Naive B cell (primary cell): ENCODE data around the gene TAS1R3. TPM values are rescaled to one million over a fixed set of nuclear protein-coding genes. Genes with fewer than 3 reads are reported as not detected.

Experiments
- ATAC-seq, 2 donors: fragments of 150-1000 bp; cut with Tn5 transposase; 2 replicates each; pipeline ENCODE4 v1.10.0; 2021; ENCODE audit warnings: low read depth in 2 of 2, mild to moderate bottlenecking in 2 of 2, moderate library complexity in 2 of 2
- DNase-seq: peaks from one replicate; pipeline ENCODE4 v3.0.0; 2022
- H3K27ac Mint-ChIP-seq, 6 donors: one replicate each; pipeline ENCODE4 v1.8.0; 2020 to 2022; ENCODE audit warnings: mild to moderate bottlenecking in 6 of 6, mixed read lengths in 6 of 6, moderate library complexity in 5 of 6, inconsistent platforms in 2 of 6
- H3K27me3 Mint-ChIP-seq, 3 donors: one replicate each; pipeline ENCODE4 v1.8.0; 2021 to 2022; ENCODE audit warnings: mixed read lengths in 3 of 3, mild to moderate bottlenecking in 1 of 3
- H3K36me3 Mint-ChIP-seq, 2 donors: one replicate each; pipeline ENCODE4 v1.8.0; 2020 to 2022; ENCODE audit warnings: mixed read lengths in 2 of 2, inconsistent platforms in 1 of 2, mild to moderate bottlenecking in 1 of 2
- H3K4me1 Mint-ChIP-seq, 3 donors: one replicate each; pipeline ENCODE4 v1.8.0; 2020 to 2022; ENCODE audit warnings: mixed read lengths in 3 of 3, inconsistent platforms in 1 of 3, mild to moderate bottlenecking in 1 of 3, moderate library complexity in 1 of 3
- H3K4me3 Mint-ChIP-seq, 8 donors: one replicate each; pipeline ENCODE4 v1.8.0; 2020 to 2022; ENCODE audit warnings: mild to moderate bottlenecking in 8 of 8, mixed read lengths in 8 of 8, moderate library complexity in 8 of 8, inconsistent platforms in 2 of 8
- H3K9me3 Mint-ChIP-seq, 7 donors: one replicate each; pipeline ENCODE4 v1.8.0; 2020 to 2022; ENCODE audit warnings: mixed read lengths in 7 of 7, mild to moderate bottlenecking in 5 of 7, inconsistent platforms in 2 of 7, moderate library complexity in 1 of 7
- polyA plus RNA-seq, 6 donors: library from polyadenylated mRNA; unstranded; fragments of 300-500 nt; fragmentation: Illumina TruSeq; gene quantifications; one replicate each; pipeline ENCODE4 v1.2.3, GENCODE V29; 2021; ENCODE audit warnings: low read depth in 6 of 6

TAS1R3 gene
- under 1 TPM in 3 of 6 donors, not detected in 3; 0.28 to 0.44 (median 0.31) TPM for polyA plus RNA-seq

DNA sequence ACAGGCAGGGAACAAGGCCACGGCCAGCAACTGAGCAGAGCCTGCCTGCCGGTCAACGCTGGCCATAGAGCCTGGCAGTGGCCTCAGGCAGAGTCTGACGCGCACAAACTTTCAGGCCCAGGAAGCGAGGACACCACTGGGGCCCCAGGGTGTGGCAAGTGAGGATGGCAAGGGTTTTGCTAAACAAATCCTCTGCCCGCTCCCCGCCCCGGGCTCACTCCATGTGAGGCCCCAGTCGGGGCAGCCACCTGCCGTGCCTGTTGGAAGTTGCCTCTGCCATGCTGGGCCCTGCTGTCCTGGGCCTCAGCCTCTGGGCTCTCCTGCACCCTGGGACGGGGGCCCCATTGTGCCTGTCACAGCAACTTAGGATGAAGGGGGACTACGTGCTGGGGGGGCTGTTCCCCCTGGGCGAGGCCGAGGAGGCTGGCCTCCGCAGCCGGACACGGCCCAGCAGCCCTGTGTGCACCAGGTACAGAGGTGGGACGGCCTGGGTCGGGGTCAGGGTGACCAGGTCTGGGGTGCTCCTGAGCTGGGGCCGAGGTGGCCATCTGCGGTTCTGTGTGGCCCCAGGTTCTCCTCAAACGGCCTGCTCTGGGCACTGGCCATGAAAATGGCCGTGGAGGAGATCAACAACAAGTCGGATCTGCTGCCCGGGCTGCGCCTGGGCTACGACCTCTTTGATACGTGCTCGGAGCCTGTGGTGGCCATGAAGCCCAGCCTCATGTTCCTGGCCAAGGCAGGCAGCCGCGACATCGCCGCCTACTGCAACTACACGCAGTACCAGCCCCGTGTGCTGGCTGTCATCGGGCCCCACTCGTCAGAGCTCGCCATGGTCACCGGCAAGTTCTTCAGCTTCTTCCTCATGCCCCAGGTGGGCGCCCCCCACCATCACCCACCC, at the start of gene TAS1R3:
Gene TAS1R3, plus strand, starts transcription at position 213 of the 898 bp plus-strand sequence. Its CDS starts 66 bp downstream, at position 279.
- Mint-ChIP-seq H3K27me3 (no peaks in the 10 kb centered on the region), H3K27ac (peak within 1 kb of the TSS in 1 of 6 donors; percentile 41), H3K9me3 (no peaks in the 10 kb centered on the region), H3K4me3 (peak within 1 kb of the TSS in 1 of 8 donors; percentile 64), H3K36me3 (no peaks in the 10 kb centered on the region), H3K4me1 (peaks cover under 1 to 3% (median 3%) of the 10 kb centered on the region in 3 donors)
- DNase-seq (no peak), ATAC-seq (no peak)

DNA sequence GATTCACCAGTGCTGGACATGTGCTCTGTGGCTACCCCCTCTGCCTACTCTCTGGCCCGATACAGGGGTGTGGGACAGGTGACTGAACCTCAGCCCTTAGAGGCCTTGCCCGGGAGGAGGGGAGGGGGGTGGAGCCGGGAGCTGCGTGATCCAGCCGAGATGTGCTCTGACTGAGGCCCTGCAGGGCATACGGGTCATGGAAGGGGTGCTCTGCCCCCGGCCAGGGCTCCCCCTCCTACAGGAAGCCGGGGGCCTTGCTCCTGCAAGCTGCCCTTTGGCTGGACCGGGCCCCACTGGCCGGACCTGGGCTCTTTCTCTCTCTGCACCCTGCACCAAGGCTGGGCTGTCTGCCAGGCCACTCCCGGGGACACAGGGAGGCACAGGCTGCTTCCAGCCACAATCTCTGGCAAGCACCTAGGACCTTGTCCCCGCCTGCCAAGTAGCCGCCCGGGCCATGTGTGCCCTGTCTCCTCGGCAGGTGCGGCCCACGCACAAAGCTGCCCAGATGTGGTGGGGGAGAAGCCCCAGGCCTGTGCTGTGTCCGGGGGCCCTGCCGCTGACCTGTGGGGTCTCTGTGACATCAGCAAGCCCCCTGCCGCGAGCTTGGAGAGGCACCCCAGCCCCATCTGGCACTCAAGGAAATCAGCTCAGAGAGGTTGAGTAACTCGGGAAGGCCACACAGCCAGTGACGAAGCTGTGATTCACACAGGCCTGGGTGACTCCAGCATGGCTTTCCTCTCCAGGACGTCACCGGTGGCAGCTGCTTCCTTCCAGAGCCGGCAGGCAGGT, 49.4 kb upstream of the TAS1R3 start:
- Mint-ChIP-seq H3K4me3 (no peak overlapping the region), H3K27me3 (peaks cover 0 to 6% (median 0%) of the 10 kb centered on the region in 3 donors), H3K4me1 (peaks cover 0 to 6% (median 4%) of the 10 kb centered on the region in 3 donors), H3K9me3 (no peaks in the 10 kb centered on the region), H3K27ac (no peak overlapping the region), H3K36me3 (no peaks in the 10 kb centered on the region)
- DNase-seq (no peak), ATAC-seq (no peak)

DNA sequence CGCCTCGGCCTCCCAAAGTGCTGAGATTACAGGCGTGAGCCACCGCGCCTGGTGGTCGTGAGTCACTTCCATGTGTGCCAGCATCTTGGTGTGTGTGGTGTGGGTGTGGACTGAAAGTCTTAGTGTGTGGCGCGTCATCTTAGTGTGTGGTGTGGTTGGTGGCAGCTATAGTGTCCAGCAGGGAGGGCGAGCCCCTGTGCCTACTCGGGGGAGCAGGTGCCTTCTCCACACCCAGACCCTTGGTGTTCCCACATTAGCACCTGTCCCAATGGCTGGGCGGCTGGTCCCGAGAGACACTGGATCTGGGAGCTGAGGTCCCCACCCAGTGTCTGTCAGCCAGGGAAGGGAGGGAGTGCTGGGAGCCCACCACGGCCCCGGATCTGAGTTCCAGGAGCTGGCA, 48.1 kb upstream of the TAS1R3 start:
- Mint-ChIP-seq H3K36me3 (no peaks in the 10 kb centered on the region), H3K9me3 (no peaks in the 10 kb centered on the region), H3K27ac (peak overlapping the region in 1 of 6 donors; percentile 12), H3K27me3 (peaks cover 0 to 6% (median 0%) of the 10 kb centered on the region in 3 donors), H3K4me1 (peaks cover 0 to 6% (median 4%) of the 10 kb centered on the region in 3 donors), H3K4me3 (no peak overlapping the region)
- DNase-seq, result no peak
- no peak for ATAC-seq

- Mint-ChIP-seq H3K27ac (no peak overlapping the region), H3K27me3 (peaks cover 0 to 6% (median 0%) of the 10 kb centered on the region in 3 donors)
- peak in 1 of 2 donors; percentile 49 for ATAC-seq
These were observed 47.3 kb upstream of the TAS1R3 start for GRCh38 chr1:1283821-1284220.

DNA sequence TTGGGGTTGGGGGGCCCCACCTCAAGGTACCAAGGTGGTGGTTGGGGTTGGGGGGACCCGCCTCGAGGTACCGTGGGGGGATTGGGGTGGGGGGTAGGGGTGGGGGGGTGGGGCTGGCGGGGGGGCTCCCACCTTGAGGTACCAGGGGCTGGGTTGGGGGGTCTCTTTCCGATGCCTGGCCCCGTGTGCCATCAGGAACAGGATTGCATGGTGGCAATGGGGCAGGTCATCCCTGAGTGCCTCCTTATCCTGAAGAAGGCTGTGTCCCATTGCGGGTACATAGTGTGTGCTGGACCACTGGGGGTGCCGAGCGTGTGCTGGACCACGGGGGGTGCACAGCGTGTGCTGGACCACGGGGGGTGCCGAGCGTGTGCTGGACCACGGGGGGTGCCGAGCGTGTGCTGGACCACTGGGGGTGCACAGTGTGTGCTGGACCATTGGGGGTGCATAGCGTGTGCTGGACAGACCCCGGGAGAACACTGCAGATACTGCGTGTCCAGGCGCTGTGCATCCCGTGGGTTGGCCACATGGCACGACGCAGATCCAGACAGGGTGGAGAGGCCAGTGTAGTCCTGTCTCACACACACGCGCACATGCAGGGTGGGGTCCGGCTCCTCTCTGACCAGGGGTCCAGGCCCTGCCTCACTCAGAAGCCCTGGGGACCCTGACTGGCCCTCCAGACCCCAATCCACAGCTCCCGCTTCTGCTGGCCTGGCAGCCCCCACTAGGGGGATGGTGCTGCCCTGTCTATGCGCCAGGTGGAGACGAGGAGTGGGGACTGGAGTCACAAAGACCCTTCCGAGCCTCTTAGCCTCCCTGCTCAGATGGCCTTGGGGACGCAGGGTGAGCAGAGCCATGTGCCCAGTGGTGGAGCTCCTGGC, 46.6 kb upstream of the TAS1R3 start:
- Mint-ChIP-seq H3K36me3 (no peaks in the 10 kb centered on the region), H3K27ac (no peak overlapping the region), H3K27me3 (peaks cover 0 to 6% (median 0%) of the 10 kb centered on the region in 3 donors), H3K4me3 (no peak overlapping the region), H3K9me3 (no peaks in the 10 kb centered on the region), H3K4me1 (peaks cover 0 to 6% (median 4%) of the 10 kb centered on the region in 3 donors)
- DNase-seq (no peak), ATAC-seq (no peak)

More at GRCh38 chr1:1283821-1284220, 47.3 kb upstream of the TAS1R3 start:
- DNase-seq, result no peak
- Mint-ChIP-seq H3K9me3 (no peaks in the 10 kb centered on the region), H3K36me3 (no peaks in the 10 kb centered on the region), H3K4me1 (peaks cover 0 to 6% (median 4%) of the 10 kb centered on the region in 3 donors), H3K4me3 (peak overlapping the region in 1 of 8 donors; percentile 47)

DNA sequence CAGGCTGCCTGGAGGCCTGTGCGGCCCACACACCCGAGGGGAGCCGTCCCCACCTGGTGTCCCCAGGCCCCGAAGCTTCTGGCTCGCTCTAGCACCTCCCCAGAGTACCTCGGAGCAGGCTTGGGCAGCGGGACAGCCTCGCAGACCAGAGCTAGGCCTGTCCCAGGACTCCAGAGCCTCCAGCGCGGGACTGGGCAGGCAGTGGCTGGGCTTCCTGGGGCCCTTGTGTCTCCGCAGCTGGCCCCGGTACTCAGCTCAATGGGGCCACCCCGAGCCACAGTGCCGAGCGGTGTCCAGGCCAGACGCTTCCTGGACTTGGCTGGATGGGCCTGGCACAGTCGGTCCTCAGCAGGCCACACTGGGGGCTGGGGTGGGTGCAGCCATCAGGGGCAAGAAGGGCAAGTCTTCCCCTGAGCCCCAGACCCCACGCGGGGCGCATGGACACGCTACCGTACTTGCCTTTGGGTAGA, 45.9 kb upstream of the TAS1R3 start:
- H3K36me3 Mint-ChIP-seq, result no peaks in the 10 kb centered on the region
- DNase-seq (no peak), ATAC-seq (no peak)
- H3K4me3 Mint-ChIP-seq, result no peak overlapping the region
- no peak overlapping the region for H3K27ac Mint-ChIP-seq
- H3K4me1 Mint-ChIP-seq, result peaks cover 2 to 9% (median 5%) of the 10 kb centered on the region in 3 donors
- H3K27me3 Mint-ChIP-seq, result peaks cover 0 to 6% (median 0%) of the 10 kb centered on the region in 3 donors
- no peaks in the 10 kb centered on the region for H3K9me3 Mint-ChIP-seq

GRCh38 chr1:1285611-1286311, 45.3 kb upstream of the TAS1R3 start:
- no peak overlapping the region for H3K27ac Mint-ChIP-seq
- ATAC-seq, result no peak
- no peaks in the 10 kb centered on the region for H3K36me3 Mint-ChIP-seq
- peaks cover 0 to 6% (median 0%) of the 10 kb centered on the region in 3 donors for H3K27me3 Mint-ChIP-seq
- no peaks in the 10 kb centered on the region for H3K9me3 Mint-ChIP-seq
- H3K4me1 Mint-ChIP-seq, result peaks cover 6 to 12% (median 6%) of the 10 kb centered on the region in 3 donors
- no peak for DNase-seq
- H3K4me3 Mint-ChIP-seq, result no peak overlapping the region

DNA sequence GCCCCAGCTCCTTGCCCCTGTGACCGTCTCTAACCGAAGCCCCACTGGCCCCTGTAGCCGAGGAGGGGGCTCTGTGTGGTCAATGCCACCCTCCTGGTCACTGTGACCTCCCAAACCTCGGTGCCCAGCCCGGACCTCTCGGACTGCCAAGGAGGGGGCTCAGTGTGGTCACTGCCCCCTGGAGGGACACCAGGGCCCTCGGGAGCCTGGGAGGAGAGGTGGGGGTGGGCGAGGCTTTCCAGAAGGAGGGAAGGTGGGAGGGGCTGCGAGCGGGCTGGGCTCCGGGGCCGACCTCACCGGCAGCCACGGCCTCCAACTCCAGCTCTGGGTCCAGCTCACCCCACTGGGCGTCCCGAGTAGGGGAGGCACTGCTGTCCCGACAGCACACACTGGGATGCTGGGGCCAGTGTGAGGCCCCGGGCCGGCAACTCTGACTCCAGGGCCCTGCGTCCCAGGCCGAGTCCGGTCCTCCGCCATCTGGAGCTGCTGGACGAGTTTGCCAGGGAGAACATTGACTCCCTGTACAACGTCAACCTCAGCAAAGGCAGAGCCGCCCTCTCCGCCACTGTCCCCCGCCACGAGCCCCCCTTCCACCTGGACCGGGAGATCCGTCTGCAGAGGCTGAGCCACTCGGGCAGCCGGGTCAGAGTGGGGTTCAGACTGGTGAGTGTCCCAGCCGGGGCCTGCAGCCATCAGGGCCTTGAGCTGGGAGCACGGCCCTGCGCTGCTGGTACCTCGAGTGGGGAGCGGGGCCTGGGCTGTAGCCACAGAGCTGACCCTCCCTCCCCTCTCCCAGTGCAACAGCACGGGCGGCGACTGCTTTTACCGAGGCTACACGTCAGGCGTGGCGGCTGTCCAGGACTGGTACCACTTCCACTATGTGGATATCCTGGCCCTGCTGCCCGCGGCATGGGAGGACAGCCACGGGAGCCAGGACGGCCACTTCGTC, 44.5 kb upstream of the TAS1R3 start:
- Mint-ChIP-seq H3K9me3 (no peaks in the 10 kb centered on the region), H3K36me3 (no peaks in the 10 kb centered on the region), H3K27ac (no peak overlapping the region), H3K4me1 (peaks cover 6 to 12% (median 6%) of the 10 kb centered on the region in 3 donors), H3K27me3 (peaks cover 0 to 6% (median 0%) of the 10 kb centered on the region in 3 donors), H3K4me3 (no peak overlapping the region)
- DNase-seq (no peak), ATAC-seq (no peak)

DNA sequence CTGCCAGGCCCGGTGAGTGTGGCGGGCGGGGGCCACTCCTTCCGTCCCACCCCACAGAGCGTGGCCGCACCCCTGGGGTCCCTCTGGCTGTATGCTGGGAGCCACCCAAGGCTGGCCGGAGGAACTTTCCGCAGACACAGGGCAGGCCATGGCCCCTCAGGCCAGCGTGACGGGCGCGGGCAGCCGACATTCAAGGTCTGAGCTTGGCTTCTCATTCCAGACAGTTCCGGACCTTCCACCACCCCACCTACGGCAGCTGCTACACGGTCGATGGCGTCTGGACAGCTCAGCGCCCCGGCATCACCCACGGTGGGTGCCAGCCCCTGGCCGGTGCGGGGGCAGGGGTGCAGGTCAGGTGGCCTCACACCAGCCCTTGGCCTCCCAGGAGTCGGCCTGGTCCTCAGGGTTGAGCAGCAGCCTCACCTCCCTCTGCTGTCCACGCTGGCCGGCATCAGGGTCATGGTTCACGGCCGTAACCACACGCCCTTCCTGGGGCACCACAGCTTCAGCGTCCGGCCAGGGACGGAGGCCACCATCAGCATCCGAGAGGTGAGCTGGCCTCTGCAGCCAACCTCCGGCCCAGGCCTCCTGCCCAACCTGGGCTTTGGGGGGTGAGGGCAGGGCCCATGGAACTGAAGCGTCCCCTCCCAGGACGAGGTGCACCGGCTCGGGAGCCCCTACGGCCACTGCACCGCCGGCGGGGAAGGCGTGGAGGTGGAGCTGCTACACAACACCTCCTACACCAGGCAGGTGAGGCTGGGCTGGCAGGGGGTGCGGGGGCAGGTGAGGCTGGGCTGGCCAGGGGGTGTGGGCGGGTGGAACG, 43.6 kb upstream of the TAS1R3 start:
- Mint-ChIP-seq H3K9me3 (no peaks in the 10 kb centered on the region), H3K4me3 (no peak overlapping the region), H3K4me1 (peaks cover 10 to 17% (median 12%) of the 10 kb centered on the region in 3 donors), H3K27ac (no peak overlapping the region), H3K36me3 (no peaks in the 10 kb centered on the region), H3K27me3 (peaks cover 0 to 6% (median 0%) of the 10 kb centered on the region in 3 donors)
- DNase-seq (no peak), ATAC-seq (no peak)

DNA sequence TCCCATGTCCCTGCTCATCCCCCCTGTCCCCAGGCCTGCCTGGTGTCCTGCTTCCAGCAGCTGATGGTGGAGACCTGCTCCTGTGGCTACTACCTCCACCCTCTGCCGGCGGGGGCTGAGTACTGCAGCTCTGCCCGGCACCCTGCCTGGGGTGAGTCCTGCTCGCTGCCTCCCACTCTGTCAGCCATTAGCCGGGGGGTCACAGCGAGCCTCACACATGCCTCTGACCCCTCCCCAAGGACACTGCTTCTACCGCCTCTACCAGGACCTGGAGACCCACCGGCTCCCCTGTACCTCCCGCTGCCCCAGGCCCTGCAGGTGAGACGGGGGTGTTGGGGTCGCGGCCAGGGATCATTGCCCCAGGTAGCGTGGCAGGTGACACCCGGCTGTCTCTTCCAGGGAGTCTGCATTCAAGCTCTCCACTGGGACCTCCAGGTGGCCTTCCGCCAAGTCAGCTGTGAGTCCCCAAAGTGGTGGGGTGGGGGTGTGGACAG, 40.8 kb upstream of the TAS1R3 start:
- ATAC-seq (peak; percentile 29 to 33), DNase-seq (peak; percentile 63)
- no peaks in the 10 kb centered on the region for H3K36me3 Mint-ChIP-seq
- H3K27ac Mint-ChIP-seq, result peak overlapping the region in 1 of 6 donors; percentile 66
- H3K27me3 Mint-ChIP-seq, result no peaks in the 10 kb centered on the region
- no peak overlapping the region for H3K4me3 Mint-ChIP-seq
- H3K9me3 Mint-ChIP-seq, result no peaks in the 10 kb centered on the region
- peaks cover 6 to 12% (median 11%) of the 10 kb centered on the region in 3 donors for H3K4me1 Mint-ChIP-seq
